Mammary epithelial cell (primary cell): ENCODE results near the gene SLC66A1.

Experiments used
- EZH2 ChIP-seq: IDR thresholded peaks from 2 replicates; pipeline ENCODE4 v1.6.1; 2012; ENCODE audit warnings: low read length, inconsistent platforms, borderline replicate concordance
- TF ChIP-seq, protein P1 (sequence below), 2 donors: IDR thresholded peaks in 1 of 2; conservative IDR thresholded peaks in 1 of 2; 2 replicates each; pipeline ENCODE4 v1.5.1; 2011 to 2012; ENCODE audit warnings: inconsistent platforms in 2 of 2, low read length in 2 of 2, mild to moderate bottlenecking in 2 of 2, control low read depth in 1 of 2, low read depth in 1 of 2; ENCODE audit not compliant: insufficient read depth in 1 of 2; ENCODE audit errors: extremely low read depth in 1 of 2

DNA sequence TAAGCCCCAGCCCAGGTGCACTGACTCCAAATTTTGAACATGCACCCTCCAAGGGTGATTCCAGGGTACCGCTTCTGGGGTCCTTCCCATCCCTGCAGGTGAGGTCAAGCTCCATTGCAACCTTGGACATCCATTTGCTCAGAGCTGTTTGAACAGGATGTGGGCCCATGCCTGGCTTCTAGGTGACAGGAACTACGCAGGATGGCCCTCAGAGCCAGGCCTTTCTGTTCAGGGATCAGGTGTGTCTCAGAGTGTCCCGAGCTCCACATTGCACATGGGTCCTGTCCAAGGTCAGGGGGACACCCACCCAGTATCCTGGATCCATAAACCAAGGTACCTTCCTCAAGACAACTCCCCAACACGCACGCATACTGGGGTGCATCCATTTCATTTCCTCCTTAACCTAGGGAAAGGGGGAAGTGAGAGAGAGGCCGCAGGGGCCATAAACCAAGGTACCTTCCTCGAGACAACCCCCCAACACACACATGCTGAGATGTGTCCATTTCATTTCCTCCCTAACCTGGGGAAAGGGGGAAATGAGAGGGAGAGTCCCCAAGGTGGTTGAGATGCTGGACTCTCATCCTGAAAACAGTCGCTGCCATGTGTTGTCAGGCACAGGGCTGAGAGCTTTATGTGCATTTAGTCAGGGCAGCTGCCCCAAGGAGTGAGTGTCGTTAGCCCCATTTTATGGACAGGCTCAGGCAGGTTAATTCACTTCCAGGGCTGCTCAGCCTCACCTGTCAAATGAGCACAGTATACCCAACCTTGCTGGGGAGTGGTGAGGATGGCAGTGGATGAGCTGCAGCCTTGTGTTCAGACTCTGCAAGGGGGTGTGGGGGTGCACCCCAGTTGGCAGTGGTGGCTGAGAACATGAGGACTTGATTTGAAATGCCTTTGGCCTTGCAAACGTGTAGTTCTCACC is 2.1 kb downstream of the SLC66A1 start:
- TF ChIP-seq, protein P1, sequence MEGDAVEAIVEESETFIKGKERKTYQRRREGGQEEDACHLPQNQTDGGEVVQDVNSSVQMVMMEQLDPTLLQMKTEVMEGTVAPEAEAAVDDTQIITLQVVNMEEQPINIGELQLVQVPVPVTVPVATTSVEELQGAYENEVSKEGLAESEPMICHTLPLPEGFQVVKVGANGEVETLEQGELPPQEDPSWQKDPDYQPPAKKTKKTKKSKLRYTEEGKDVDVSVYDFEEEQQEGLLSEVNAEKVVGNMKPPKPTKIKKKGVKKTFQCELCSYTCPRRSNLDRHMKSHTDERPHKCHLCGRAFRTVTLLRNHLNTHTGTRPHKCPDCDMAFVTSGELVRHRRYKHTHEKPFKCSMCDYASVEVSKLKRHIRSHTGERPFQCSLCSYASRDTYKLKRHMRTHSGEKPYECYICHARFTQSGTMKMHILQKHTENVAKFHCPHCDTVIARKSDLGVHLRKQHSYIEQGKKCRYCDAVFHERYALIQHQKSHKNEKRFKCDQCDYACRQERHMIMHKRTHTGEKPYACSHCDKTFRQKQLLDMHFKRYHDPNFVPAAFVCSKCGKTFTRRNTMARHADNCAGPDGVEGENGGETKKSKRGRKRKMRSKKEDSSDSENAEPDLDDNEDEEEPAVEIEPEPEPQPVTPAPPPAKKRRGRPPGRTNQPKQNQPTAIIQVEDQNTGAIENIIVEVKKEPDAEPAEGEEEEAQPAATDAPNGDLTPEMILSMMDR (conservative IDR thresholded peaks at IDR 0.05 in 1 of 2, IDR thresholded peaks at IDR 0.05 in 1 of 2; ENCODE audit: extremely low read depth in 1 of 2, insufficient read depth in 1 of 2, low read depth in 1 of 2, low read length in 2 of 2): no peak
- TF ChIP-seq EZH2: no peak
